CD14-positive monocyte (primary cell): ENCODE measurements around the gene SH3PXD2A. TPM values are rescaled to one million over a fixed set of nuclear protein-coding genes. Genes with fewer than 3 reads are reported as not detected.

Source experiments
- DNase-seq, 3 donors: peaks; one replicate each; pipeline ENCODE4 v3.0.0-alpha.2; 2011 to 2022
- H2AFZ ChIP-seq: 2 replicates; pipeline ENCODE4 v1.6.0; 2012; ENCODE audit warnings: mild to moderate bottlenecking, low read depth, low read length, inconsistent platforms; ENCODE audit not compliant: insufficient read depth, poor library complexity, severe bottlenecking
- H3K27ac ChIP-seq, 2 donors: 1 replicate in 1 of 2; 2 replicates in 1 of 2; pipeline ENCODE4 v1.5.1; 2012 to 2013; ENCODE audit warnings: low read length in 2 of 2, control low read depth in 1 of 2, inconsistent platforms in 1 of 2, low read depth in 1 of 2, mild to moderate bottlenecking in 1 of 2
- H3K27me3 ChIP-seq, 2 donors: one replicate each; pipeline versions ENCODE4 v1.6.0 to v1.6.1; 2011 to 2013; ENCODE audit warnings: low read length in 2 of 2; ENCODE audit not compliant: control insufficient read depth in 2 of 2, insufficient read depth in 2 of 2
- H3K36me3 ChIP-seq, 2 donors: replicated peaks in 1 of 2; 1 replicate in 1 of 2; 2 replicates in 1 of 2; pipeline versions ENCODE4 v1.5.1 to v1.6.1; 2012 to 2013; ENCODE audit warnings: low read length in 2 of 2, control low read depth in 1 of 2, inconsistent platforms in 1 of 2, mild to moderate bottlenecking in 1 of 2; ENCODE audit not compliant: insufficient read depth in 2 of 2, control insufficient read depth in 1 of 2
- H3K4me1 ChIP-seq, 2 donors: 1 replicate in 1 of 2; 2 replicates in 1 of 2; pipeline versions ENCODE4 v1.5.1 to v1.6.1; 2012 to 2013; ENCODE audit warnings: low read length in 2 of 2, control low read depth in 1 of 2, inconsistent platforms in 1 of 2, mild to moderate bottlenecking in 1 of 2, moderate library complexity in 1 of 2; ENCODE audit not compliant: insufficient read depth in 2 of 2, control insufficient read depth in 1 of 2
- H3K4me2 ChIP-seq: replicated peaks from 2 replicates; pipeline ENCODE3; 2012; ENCODE audit warnings: low read length, moderate library complexity, mild to moderate bottlenecking; ENCODE audit not compliant: poor library complexity, severe bottlenecking; ENCODE audit errors: extremely low read depth
- H3K4me3 ChIP-seq, 3 experiments: fragments of 200-600 bp in 1 of 3; sonication (generic) in 1 of 3; replicated peaks in 1 of 3; 1 replicate in 2 of 3; 2 replicates in 1 of 3; pipeline ENCODE4 v1.5.1; 2011 to 2013; ENCODE audit warnings: low read length in 3 of 3, mild to moderate bottlenecking in 3 of 3, control low read depth in 2 of 3, low read depth in 2 of 3, inconsistent platforms in 1 of 3, moderate library complexity in 1 of 3
- H3K79me2 ChIP-seq: 2 replicates; pipeline ENCODE4 v1.6.0; 2012; ENCODE audit warnings: mild to moderate bottlenecking, control low read depth, inconsistent platforms, low read length, moderate library complexity; ENCODE audit not compliant: insufficient read depth
- H3K9ac ChIP-seq: 2 replicates; pipeline ENCODE4 v1.6.0; 2017; ENCODE audit warnings: low read length, mild to moderate bottlenecking; ENCODE audit not compliant: insufficient read depth, poor library complexity, severe bottlenecking
- H3K9me3 ChIP-seq, 2 donors: replicated peaks in 1 of 2; 1 replicate in 1 of 2; 2 replicates in 1 of 2; pipeline versions ENCODE4 v1.5.1 to v1.6.1; 2012 to 2013; ENCODE audit warnings: low read length in 2 of 2, control low read depth in 1 of 2; ENCODE audit not compliant: control insufficient read depth in 1 of 2, insufficient read depth in 1 of 2
- H4K20me1 ChIP-seq: 2 replicates; pipeline ENCODE4 v1.6.0; 2012; ENCODE audit warnings: mild to moderate bottlenecking, low read length, control low read depth, moderate library complexity; ENCODE audit not compliant: insufficient read depth
- H3K27ac Mint-ChIP-seq, 7 donors: one replicate each; pipeline ENCODE4 v1.8.0; 2020; ENCODE audit warnings: mild to moderate bottlenecking in 7 of 7, mixed read lengths in 7 of 7, moderate library complexity in 6 of 7, inconsistent platforms in 2 of 7
- H3K27me3 Mint-ChIP-seq, 3 donors: one replicate each; pipeline ENCODE4 v1.8.0; 2021 to 2022; ENCODE audit warnings: low read depth in 3 of 3, mild to moderate bottlenecking in 3 of 3, mixed read lengths in 3 of 3, moderate library complexity in 3 of 3, inconsistent platforms in 1 of 3
- H3K36me3 Mint-ChIP-seq, 2 donors: one replicate each; pipeline ENCODE4 v1.8.0; 2020; ENCODE audit warnings: mixed read lengths in 2 of 2, inconsistent platforms in 1 of 2, mild to moderate bottlenecking in 1 of 2
- H3K4me1 Mint-ChIP-seq: one replicate; pipeline ENCODE4 v1.8.0; 2020; ENCODE audit warnings: mild to moderate bottlenecking, mixed read lengths
- H3K4me3 Mint-ChIP-seq, 2 donors: one replicate each; pipeline ENCODE4 v1.8.0; 2020; ENCODE audit warnings: mild to moderate bottlenecking in 2 of 2, mixed read lengths in 2 of 2, moderate library complexity in 1 of 2
- H3K9me3 Mint-ChIP-seq, 7 donors: one replicate each; pipeline ENCODE4 v1.8.0; 2020 to 2022; ENCODE audit warnings: mixed read lengths in 7 of 7, mild to moderate bottlenecking in 6 of 7, moderate library complexity in 6 of 7, inconsistent platforms in 2 of 7
- WGBS: methylation state at CpG from one replicate; pipeline ENCODE4 v1.1.5; 2013; ENCODE audit warnings: missing lambda C conversion rate; ENCODE audit not compliant: insufficient coverage; 5-methylcytosine and 5-hydroxymethylcytosine counted together
- intact Hi-C, 2 donors: fragments of 100-400 bp; cut with micrococcal nuclease; formaldehyde crosslinking; loops; one replicate each; pipeline versions ENCODE4 v1.15.0 to v1.15.1; 2023
- polyA plus RNA-seq, 3 donors: library from polyadenylated mRNA; depleted of rRNA in 1 of 3; unstranded in 2 of 3; stranded (reverse) in 1 of 3; fragments of 300-500 nt in 2 of 3; fragments of >200 nt in 1 of 3; fragmentation: Illumina TruSeq in 2 of 3; gene quantifications; 1 replicate in 2 of 3; 2 replicates in 1 of 3; pipeline ENCODE4 v1.2.3, GENCODE V29; 2012 to 2021
- TF ChIP-seq, protein P1 (sequence below): fragments of 200-600 bp; IDR thresholded peaks from one replicate; pipeline ENCODE4 v1.8.0; 2022; ENCODE audit warnings: antibody characterized with exemption, mild to moderate bottlenecking

The SH3PXD2A gene
- polyA plus RNA-seq, 3 donors: 0.01 to 0.76 (median 0.05) TPM

- H3K27ac ChIP-seq: no peak overlapping the region
- no peak overlapping the region for H3K9ac ChIP-seq
- intact Hi-C loops: no loop called here
- H3K79me2 ChIP-seq: no peaks in the 10 kb centered on the region
- H2AFZ ChIP-seq: no peak overlapping the region
- Mint-ChIP-seq H3K27ac (no peak overlapping the region), H3K27me3 (peaks cover 35 to 50% (median 35%) of the 10 kb centered on the region in 3 donors), H3K4me3 (peak overlapping the region in 1 of 2 donors; percentile 89), H3K4me1 (peaks cover 46% of the 10 kb centered on the region), H3K36me3 (peaks cover 0 to 11% of the 10 kb centered on the region in 2 donors), H3K9me3 (peaks cover 0 to 9% (median 3%) of the 10 kb centered on the region in 7 donors)
- DNase-seq: peak in 1 of 3 donors; percentile 41
- H3K4me3 ChIP-seq: no peak overlapping the region
- 0% methylated on average over 2 of the region's 7 CpGs for WGBS
- TF ChIP-seq, protein P1, sequence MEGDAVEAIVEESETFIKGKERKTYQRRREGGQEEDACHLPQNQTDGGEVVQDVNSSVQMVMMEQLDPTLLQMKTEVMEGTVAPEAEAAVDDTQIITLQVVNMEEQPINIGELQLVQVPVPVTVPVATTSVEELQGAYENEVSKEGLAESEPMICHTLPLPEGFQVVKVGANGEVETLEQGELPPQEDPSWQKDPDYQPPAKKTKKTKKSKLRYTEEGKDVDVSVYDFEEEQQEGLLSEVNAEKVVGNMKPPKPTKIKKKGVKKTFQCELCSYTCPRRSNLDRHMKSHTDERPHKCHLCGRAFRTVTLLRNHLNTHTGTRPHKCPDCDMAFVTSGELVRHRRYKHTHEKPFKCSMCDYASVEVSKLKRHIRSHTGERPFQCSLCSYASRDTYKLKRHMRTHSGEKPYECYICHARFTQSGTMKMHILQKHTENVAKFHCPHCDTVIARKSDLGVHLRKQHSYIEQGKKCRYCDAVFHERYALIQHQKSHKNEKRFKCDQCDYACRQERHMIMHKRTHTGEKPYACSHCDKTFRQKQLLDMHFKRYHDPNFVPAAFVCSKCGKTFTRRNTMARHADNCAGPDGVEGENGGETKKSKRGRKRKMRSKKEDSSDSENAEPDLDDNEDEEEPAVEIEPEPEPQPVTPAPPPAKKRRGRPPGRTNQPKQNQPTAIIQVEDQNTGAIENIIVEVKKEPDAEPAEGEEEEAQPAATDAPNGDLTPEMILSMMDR: no peak
- H4K20me1 ChIP-seq: no peaks in the 10 kb centered on the region
- H3K4me2 ChIP-seq: no peak overlapping the region
- peaks cover 28 to 31% of the 10 kb centered on the region in 2 donors for H3K27me3 ChIP-seq
- no peaks in the 10 kb centered on the region for H3K36me3 ChIP-seq
- H3K9me3 ChIP-seq: peaks cover 0 to 14% of the 10 kb centered on the region in 2 donors
- peaks cover 56 to 60% of the 10 kb centered on the region in 2 donors for H3K4me1 ChIP-seq
These were observed 2.5 kb downstream of the SH3PXD2A start for GRCh38 chr10:103852856-103853255.

DNA sequence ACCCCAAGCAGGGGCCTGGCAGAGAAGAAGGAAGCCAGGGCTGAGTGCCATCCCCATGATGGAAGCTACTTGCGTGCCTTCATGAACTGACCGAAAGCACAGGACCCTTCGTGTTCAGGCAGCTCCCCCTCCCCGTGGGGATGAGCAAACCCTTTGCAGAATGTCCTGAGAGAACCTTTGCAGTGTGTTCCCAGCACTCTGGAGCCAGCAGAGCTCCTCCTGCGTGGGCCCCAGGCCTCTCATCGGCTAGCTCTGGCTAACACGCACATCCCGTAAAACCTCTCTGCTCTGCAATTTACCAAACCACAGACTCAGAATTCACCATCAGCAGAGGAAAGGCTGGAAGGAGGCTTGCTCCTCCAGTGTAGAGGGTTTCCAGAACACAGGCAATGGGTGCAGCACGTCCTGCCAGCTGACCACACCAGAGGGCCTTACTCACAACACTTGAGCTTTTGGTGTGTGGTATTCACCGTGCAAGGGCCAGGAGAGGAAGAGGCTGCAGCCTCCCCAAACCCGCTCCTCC is 3.1 kb downstream of the SH3PXD2A start:
- H3K36me3 ChIP-seq: no peaks in the 10 kb centered on the region
- peaks cover 0 to 14% of the 10 kb centered on the region in 2 donors for H3K9me3 ChIP-seq
- no peak overlapping the region for H2AFZ ChIP-seq
- H3K4me3 ChIP-seq: no peak overlapping the region
- H4K20me1 ChIP-seq: no peaks in the 10 kb centered on the region
- no peak overlapping the region for H3K9ac ChIP-seq
- DNase-seq: no peak
- no peak overlapping the region for H3K4me2 ChIP-seq
- Mint-ChIP-seq H3K4me3 (peak overlapping the region in 1 of 2 donors; percentile 89), H3K36me3 (peaks cover 0 to 10% of the 10 kb centered on the region in 2 donors), H3K27me3 (peaks cover 33 to 53% (median 34%) of the 10 kb centered on the region in 3 donors), H3K27ac (no peak overlapping the region), H3K9me3 (peaks cover 0 to 9% (median 3%) of the 10 kb centered on the region in 7 donors), H3K4me1 (peaks cover 46% of the 10 kb centered on the region)
- no peak overlapping the region for H3K27ac ChIP-seq
- H3K4me1 ChIP-seq: peaks cover 56 to 60% of the 10 kb centered on the region in 2 donors
- peaks cover 28 to 31% of the 10 kb centered on the region in 2 donors for H3K27me3 ChIP-seq
- intact Hi-C loops: no loop called here
- WGBS: 90% methylated on average over 7 of the region's 11 CpGs
- TF ChIP-seq, protein P1: no peak
- H3K79me2 ChIP-seq: no peaks in the 10 kb centered on the region
